HG03565 (cell line): ENCODE data around the gene RPL21.
A peak's percentile ranks its signal among the peaks of the same experiment; 100 is the strongest.

Experiments
- ATAC-seq: cut with Tn5 transposase; IDR thresholded peaks from one replicate; pipeline ENCODE4 v1.9.1; 2021; ENCODE audit warnings: mild to moderate bottlenecking, moderate library complexity; ENCODE audit not compliant: unreplicated experiment

The RPL21 gene

DNA sequence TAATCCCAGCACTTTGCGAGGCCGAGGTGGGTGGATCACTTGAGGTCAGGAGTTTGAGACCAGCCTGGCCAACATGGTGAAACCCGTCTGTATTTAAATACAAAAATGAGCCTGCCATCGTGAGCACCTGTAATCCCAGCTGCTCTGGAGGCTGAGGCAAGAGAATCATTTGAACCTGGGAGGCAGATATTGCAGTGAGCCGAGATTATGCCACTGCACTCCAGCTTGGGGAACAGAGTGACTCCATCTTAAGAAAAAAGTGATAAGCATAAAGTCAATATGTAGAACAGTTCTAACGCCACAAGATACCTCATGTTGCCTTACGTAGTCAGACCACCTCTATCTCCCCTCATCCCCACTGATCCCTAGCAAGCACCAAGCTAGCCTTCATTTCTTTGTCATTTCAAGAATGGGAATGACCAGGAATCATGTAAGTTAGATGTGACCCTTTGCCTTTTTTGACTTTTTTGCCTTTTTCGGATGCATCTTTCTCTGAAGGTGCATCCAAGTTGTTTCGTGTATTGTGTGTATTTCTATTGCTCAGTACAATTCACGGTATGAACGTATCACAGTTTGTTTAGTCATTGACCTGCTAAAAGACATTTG is 6.4 kb downstream of the RPL21 start:
- ATAC-seq = no peak

DNA sequence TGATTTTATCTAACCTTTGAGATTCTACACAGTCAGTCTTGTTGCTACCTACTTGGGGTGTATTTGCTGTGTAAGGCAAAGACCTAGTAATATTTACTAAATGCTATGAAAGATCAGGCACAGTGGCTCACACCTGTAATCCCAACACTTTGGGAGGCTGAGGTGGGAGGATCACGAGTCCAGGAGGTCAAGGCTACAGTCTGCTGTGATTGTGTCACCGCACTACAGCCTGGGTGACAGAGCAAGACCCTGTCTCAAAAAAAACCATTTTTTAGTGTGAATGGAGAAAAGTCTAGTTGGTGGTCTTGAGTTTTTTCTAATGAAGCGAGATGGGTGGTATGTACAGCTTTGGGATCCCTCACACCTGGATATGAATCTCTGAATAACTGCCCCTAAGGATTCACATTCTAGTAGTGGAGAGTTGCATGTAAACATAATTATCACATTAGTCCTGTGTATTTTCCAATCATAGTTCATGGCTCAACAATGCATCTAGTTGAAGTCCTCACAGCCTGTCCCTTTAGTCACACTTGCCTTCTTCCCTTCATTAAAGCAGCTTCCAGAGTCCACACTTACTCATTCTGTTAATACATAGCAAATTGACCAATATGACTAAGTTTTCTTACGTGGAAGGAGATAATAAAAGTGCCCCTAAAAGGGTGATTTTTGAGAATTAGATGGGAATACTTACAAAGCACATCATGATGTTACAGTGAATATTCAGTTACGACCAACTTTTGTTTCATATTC is 7.5 kb downstream of the RPL21 start:
- ATAC-seq = no peak

DNA sequence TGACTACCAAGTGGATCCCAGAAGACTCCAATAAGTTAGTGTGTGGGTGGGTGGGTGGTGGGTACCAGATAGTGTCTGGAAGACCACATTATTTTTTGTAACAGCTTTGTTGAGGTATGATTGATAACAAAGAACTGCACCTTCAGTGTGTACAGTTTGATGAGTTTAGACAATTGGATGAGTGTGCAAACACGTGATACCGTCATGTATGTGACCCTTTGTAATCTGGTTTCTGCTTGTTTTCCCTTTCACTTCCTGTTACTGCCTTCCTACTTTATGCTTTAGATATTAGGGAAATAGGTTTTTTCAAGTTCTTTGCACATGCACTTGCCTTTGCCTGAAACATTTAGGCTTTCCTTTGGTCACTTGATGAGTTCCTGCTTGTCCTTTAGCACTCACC is 8.5 kb downstream of the RPL21 start:
- peak; percentile 42 for ATAC-seq

GRCh38 chr13:27261396-27261795 is 10.0 kb downstream of the RPL21 start:
- ATAC-seq = no peak

GRCh38 chr13:27263438-27263837 is 12.1 kb downstream of the RPL21 start:
- ATAC-seq = no peak

DNA sequence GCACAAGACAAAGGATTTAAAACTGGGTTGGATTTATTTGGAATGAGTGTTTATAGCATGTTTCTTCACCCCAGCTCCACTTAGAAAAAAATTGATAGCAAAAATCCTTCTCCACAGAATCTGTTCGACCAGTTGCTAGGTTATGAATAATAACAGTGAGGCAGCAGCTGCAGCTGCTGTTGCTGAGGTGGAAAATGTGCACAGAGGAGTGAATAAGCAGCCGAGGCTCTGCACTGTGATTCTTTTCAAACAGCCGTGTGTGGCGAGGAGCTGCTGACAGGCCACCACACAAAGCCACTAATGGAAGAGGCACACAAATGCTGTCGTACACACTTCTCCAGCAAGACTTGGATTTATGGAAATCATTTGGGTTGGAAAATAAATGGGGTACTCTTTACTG is 12.8 kb downstream of the RPL21 start:
- no peak for ATAC-seq

- ATAC-seq = no peak
Observed at GRCh38 chr13:27264648-27265047, 13.3 kb downstream of the RPL21 start.

DNA sequence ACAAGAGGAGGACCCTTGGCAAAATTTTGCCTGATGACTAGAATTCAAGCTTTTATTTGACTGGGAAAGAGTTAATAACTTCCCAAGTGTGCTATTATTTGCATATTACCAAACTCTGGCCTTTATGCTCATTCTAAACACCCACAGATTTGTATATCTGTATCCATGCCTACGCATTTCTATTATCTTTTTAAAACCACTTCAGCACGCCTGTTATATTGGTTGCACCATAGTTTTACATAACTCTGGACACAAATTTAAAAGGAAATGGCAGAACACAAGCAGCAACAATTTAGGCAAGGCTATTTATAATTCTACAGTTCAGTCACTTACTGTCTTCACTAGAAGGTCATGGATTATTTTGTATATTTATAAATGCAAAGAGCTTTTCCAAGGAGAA is 15.6 kb downstream of the RPL21 start:
- ATAC-seq = no peak

GRCh38 chr13:27267596-27267995 is 16.2 kb downstream of the RPL21 start:
- ATAC-seq = no peak

GRCh38 chr13:27269114-27269665 is 17.8 kb downstream of the RPL21 start:
- no peak for ATAC-seq

- peak; percentile 55 for ATAC-seq
Observed at GRCh38 chr13:27270594-27271520, 19.5 kb downstream of the RPL21 start, which contains the start of gene RASL11A. Gene RASL11A, plus strand, starts transcription at chr13:27270830. Its CDS starts 115 bp downstream, at chr13:27270945.

DNA sequence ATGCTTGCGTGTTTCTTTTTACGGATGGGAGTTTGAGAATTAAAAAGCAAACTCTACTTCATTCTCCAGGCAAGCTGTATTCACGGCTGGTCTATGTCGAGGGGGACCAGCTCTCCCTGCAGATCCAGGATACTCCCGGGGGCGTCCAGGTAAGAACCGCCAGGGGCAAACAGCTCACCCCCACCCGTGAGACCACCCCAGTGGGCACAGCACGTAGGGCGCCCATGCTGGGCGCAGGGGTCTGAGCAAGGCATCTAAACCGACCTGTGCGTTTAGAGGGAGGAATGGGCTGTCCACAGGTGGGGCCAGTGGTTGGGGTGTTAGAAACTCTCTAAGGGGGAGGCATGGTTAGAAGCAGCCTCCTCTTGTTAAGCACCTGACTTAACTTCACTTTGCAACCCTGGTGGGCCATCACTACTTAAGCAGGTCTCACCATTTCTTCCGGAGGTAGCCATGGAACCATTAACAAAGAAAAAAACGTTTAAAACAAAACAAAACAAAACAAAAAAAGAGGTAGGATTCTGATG is 20.3 kb downstream of the RPL21 start:
- ATAC-seq = no peak

GRCh38 chr13:27273658-27274425 is 22.5 kb downstream of the RPL21 start:
- ATAC-seq = no peak

DNA sequence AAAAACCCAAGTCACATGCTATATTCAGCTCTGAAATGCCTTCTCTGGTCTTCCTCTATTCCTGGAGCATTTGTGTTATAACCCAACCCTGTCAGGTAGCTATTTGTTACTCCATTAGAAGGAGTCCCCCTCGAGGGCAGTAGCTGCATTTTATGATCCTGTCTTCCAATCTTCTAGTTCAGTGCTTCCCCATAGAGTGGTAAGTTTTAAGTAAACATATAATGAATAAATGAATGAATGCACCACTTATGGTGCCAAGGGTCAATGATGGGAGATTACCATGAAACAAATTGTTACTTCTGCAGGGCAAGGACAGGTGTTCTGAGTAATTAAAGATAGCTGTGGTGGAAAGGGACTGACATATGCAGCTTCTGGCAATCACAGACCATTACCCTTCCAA is 23.3 kb downstream of the RPL21 start:
- ATAC-seq = no peak

DNA sequence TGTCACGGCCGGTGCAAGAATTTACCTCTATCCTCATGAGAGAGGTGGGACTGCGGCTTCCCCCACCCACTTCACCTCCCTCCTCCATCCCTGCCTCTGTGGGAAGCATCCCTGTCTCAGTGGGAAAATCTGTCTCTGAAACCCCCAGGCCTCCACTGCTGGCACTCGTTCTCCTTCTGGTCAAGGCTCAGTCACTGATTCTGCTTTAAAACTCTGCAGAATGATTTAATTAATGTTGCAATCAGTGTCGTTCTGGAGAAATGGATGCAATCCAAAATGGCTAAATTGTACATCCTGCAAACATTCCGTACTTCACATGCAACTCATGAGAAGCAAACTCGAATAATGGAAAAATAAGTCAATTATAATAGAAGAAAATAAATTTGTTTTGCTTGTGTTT is 24.8 kb downstream of the RPL21 start:
- ATAC-seq = no peak

DNA sequence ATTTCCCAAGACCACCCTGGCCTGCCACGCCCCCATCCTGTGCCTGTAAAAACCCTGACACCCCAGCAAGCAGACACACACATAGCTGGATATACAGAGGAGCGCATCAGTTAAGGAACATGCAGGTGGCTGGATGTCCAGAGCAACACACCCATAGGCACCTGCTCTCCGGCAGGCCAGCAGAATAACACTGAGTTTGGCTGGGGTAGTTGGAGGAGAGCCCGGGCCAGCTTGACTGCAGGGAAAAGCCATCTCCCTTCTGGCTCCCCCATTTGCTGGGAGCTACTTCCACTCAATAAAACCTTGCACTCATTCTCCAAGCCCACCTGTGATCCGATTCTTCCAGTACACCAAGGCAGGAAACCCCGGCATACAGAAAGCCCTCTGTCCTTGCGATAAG is 28.1 kb downstream of the RPL21 start:
- ATAC-seq = no peak

GRCh38 chr13:27280009-27280656 is 28.8 kb downstream of the RPL21 start:
- no peak for ATAC-seq

DNA sequence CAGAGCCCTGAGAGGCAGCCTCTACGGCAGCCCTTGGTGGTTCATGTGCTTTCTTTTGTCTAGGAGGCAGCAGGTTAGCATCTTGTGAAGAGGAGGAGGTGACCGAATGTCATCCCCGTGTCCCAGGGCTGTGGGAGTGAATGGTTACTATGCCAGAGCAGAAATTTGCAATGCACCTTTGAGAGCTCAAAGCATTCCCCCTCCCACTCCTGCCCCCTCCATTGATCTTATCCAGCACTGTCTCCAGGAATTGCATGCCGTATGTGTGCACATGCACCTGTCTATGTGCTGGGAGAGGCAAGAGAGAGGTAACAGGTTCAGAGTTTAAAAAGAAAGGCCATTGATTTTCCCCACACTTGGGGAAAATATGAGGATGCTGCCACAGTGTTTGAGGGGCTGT is 29.5 kb downstream of the RPL21 start:
- ATAC-seq = no peak

DNA sequence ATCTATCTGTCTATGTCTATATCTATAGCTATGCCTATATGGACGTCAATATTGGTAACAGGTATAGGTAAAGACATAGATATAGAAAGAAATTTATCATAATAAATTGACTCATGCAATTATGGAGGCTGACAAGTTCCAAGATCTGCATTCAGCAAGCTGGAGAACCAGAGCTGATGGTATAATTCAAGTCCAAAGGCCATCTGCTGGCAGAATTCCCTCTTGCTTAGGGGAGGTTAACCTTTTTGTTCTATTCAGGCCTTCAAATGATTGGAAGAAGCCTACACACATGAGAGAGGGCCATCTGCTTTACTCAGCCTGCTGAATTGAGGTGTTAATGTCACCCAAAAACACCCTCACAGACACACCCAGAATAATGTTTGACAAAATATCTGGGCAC is 30.1 kb downstream of the RPL21 start:
- ATAC-seq = no peak
